CD14-positive monocyte (primary cell): ENCODE results near the gene CA6. TPM values are rescaled to one million over a fixed set of nuclear protein-coding genes. Genes with fewer than 3 reads are reported as not detected.

Source experiments
- DNase-seq, 3 donors: peaks; one replicate each; pipeline ENCODE4 v3.0.0-alpha.2; 2011 to 2022
- H2AFZ ChIP-seq: 2 replicates; pipeline ENCODE4 v1.6.0; 2012; ENCODE audit warnings: mild to moderate bottlenecking, low read depth, low read length, inconsistent platforms; ENCODE audit not compliant: insufficient read depth, poor library complexity, severe bottlenecking
- H3K27ac ChIP-seq, 2 donors: 1 replicate in 1 of 2; 2 replicates in 1 of 2; pipeline ENCODE4 v1.5.1; 2012 to 2013; ENCODE audit warnings: low read length in 2 of 2, control low read depth in 1 of 2, inconsistent platforms in 1 of 2, low read depth in 1 of 2, mild to moderate bottlenecking in 1 of 2
- H3K27me3 ChIP-seq, 2 donors: one replicate each; pipeline versions ENCODE4 v1.6.0 to v1.6.1; 2011 to 2013; ENCODE audit warnings: low read length in 2 of 2; ENCODE audit not compliant: control insufficient read depth in 2 of 2, insufficient read depth in 2 of 2
- H3K36me3 ChIP-seq, 2 donors: replicated peaks in 1 of 2; 1 replicate in 1 of 2; 2 replicates in 1 of 2; pipeline versions ENCODE4 v1.5.1 to v1.6.1; 2012 to 2013; ENCODE audit warnings: low read length in 2 of 2, control low read depth in 1 of 2, inconsistent platforms in 1 of 2, mild to moderate bottlenecking in 1 of 2; ENCODE audit not compliant: insufficient read depth in 2 of 2, control insufficient read depth in 1 of 2
- H3K4me1 ChIP-seq, 2 donors: 1 replicate in 1 of 2; 2 replicates in 1 of 2; pipeline versions ENCODE4 v1.5.1 to v1.6.1; 2012 to 2013; ENCODE audit warnings: low read length in 2 of 2, control low read depth in 1 of 2, inconsistent platforms in 1 of 2, mild to moderate bottlenecking in 1 of 2, moderate library complexity in 1 of 2; ENCODE audit not compliant: insufficient read depth in 2 of 2, control insufficient read depth in 1 of 2
- H3K4me2 ChIP-seq: replicated peaks from 2 replicates; pipeline ENCODE3; 2012; ENCODE audit warnings: low read length, moderate library complexity, mild to moderate bottlenecking; ENCODE audit not compliant: poor library complexity, severe bottlenecking; ENCODE audit errors: extremely low read depth
- H3K4me3 ChIP-seq, 3 experiments: fragments of 200-600 bp in 1 of 3; sonication (generic) in 1 of 3; replicated peaks in 1 of 3; 1 replicate in 2 of 3; 2 replicates in 1 of 3; pipeline ENCODE4 v1.5.1; 2011 to 2013; ENCODE audit warnings: low read length in 3 of 3, mild to moderate bottlenecking in 3 of 3, control low read depth in 2 of 3, low read depth in 2 of 3, inconsistent platforms in 1 of 3, moderate library complexity in 1 of 3
- H3K79me2 ChIP-seq: 2 replicates; pipeline ENCODE4 v1.6.0; 2012; ENCODE audit warnings: mild to moderate bottlenecking, control low read depth, inconsistent platforms, low read length, moderate library complexity; ENCODE audit not compliant: insufficient read depth
- H3K9ac ChIP-seq: 2 replicates; pipeline ENCODE4 v1.6.0; 2017; ENCODE audit warnings: low read length, mild to moderate bottlenecking; ENCODE audit not compliant: insufficient read depth, poor library complexity, severe bottlenecking
- H3K9me3 ChIP-seq, 2 donors: replicated peaks in 1 of 2; 1 replicate in 1 of 2; 2 replicates in 1 of 2; pipeline versions ENCODE4 v1.5.1 to v1.6.1; 2012 to 2013; ENCODE audit warnings: low read length in 2 of 2, control low read depth in 1 of 2; ENCODE audit not compliant: control insufficient read depth in 1 of 2, insufficient read depth in 1 of 2
- H4K20me1 ChIP-seq: 2 replicates; pipeline ENCODE4 v1.6.0; 2012; ENCODE audit warnings: mild to moderate bottlenecking, low read length, control low read depth, moderate library complexity; ENCODE audit not compliant: insufficient read depth
- H3K27ac Mint-ChIP-seq, 7 donors: one replicate each; pipeline ENCODE4 v1.8.0; 2020; ENCODE audit warnings: mild to moderate bottlenecking in 7 of 7, mixed read lengths in 7 of 7, moderate library complexity in 6 of 7, inconsistent platforms in 2 of 7
- H3K27me3 Mint-ChIP-seq, 3 donors: one replicate each; pipeline ENCODE4 v1.8.0; 2021 to 2022; ENCODE audit warnings: low read depth in 3 of 3, mild to moderate bottlenecking in 3 of 3, mixed read lengths in 3 of 3, moderate library complexity in 3 of 3, inconsistent platforms in 1 of 3
- H3K36me3 Mint-ChIP-seq, 2 donors: one replicate each; pipeline ENCODE4 v1.8.0; 2020; ENCODE audit warnings: mixed read lengths in 2 of 2, inconsistent platforms in 1 of 2, mild to moderate bottlenecking in 1 of 2
- H3K4me1 Mint-ChIP-seq: one replicate; pipeline ENCODE4 v1.8.0; 2020; ENCODE audit warnings: mild to moderate bottlenecking, mixed read lengths
- H3K4me3 Mint-ChIP-seq, 2 donors: one replicate each; pipeline ENCODE4 v1.8.0; 2020; ENCODE audit warnings: mild to moderate bottlenecking in 2 of 2, mixed read lengths in 2 of 2, moderate library complexity in 1 of 2
- H3K9me3 Mint-ChIP-seq, 7 donors: one replicate each; pipeline ENCODE4 v1.8.0; 2020 to 2022; ENCODE audit warnings: mixed read lengths in 7 of 7, mild to moderate bottlenecking in 6 of 7, moderate library complexity in 6 of 7, inconsistent platforms in 2 of 7
- WGBS: methylation state at CpG from one replicate; pipeline ENCODE4 v1.1.5; 2013; ENCODE audit warnings: missing lambda C conversion rate; ENCODE audit not compliant: insufficient coverage; 5-methylcytosine and 5-hydroxymethylcytosine counted together
- intact Hi-C, 2 donors: fragments of 100-400 bp; cut with micrococcal nuclease; formaldehyde crosslinking; loops; one replicate each; pipeline versions ENCODE4 v1.15.0 to v1.15.1; 2023
- polyA plus RNA-seq, 3 donors: library from polyadenylated mRNA; depleted of rRNA in 1 of 3; unstranded in 2 of 3; stranded (reverse) in 1 of 3; fragments of 300-500 nt in 2 of 3; fragments of >200 nt in 1 of 3; fragmentation: Illumina TruSeq in 2 of 3; gene quantifications; 1 replicate in 2 of 3; 2 replicates in 1 of 3; pipeline ENCODE4 v1.2.3, GENCODE V29; 2012 to 2021
- TF ChIP-seq, protein P1 (sequence below): fragments of 200-600 bp; IDR thresholded peaks from one replicate; pipeline ENCODE4 v1.8.0; 2022; ENCODE audit warnings: antibody characterized with exemption, mild to moderate bottlenecking

CA6 gene
- polyA plus RNA-seq, 3 donors, result not detected

- Mint-ChIP-seq H3K4me3 (no peak overlapping the region), H3K4me1 (peaks cover 19% of the 10 kb centered on the region), H3K27ac (no peak overlapping the region), H3K36me3 (no peaks in the 10 kb centered on the region), H3K27me3 (peaks cover 2 to 4% (median 2%) of the 10 kb centered on the region in 3 donors), H3K9me3 (peaks cover 0 to 1% (median 0%) of the 10 kb centered on the region in 7 donors)
- Histone ChIP-seq H3K27me3 (no peaks in the 10 kb centered on the region), H3K4me2 (no peak overlapping the region), H3K4me1 (peaks cover 6 to 17% of the 10 kb centered on the region in 2 donors), H3K36me3 (no peaks in the 10 kb centered on the region), H3K9ac (no peak overlapping the region), H4K20me1 (no peaks in the 10 kb centered on the region), H3K9me3 (no peaks in the 10 kb centered on the region), H3K79me2 (no peaks in the 10 kb centered on the region), H3K27ac (no peak overlapping the region), H2AFZ (no peak overlapping the region), H3K4me3 (no peak overlapping the region)
- intact Hi-C loops, result no loop called here
- TF ChIP-seq, protein P1, sequence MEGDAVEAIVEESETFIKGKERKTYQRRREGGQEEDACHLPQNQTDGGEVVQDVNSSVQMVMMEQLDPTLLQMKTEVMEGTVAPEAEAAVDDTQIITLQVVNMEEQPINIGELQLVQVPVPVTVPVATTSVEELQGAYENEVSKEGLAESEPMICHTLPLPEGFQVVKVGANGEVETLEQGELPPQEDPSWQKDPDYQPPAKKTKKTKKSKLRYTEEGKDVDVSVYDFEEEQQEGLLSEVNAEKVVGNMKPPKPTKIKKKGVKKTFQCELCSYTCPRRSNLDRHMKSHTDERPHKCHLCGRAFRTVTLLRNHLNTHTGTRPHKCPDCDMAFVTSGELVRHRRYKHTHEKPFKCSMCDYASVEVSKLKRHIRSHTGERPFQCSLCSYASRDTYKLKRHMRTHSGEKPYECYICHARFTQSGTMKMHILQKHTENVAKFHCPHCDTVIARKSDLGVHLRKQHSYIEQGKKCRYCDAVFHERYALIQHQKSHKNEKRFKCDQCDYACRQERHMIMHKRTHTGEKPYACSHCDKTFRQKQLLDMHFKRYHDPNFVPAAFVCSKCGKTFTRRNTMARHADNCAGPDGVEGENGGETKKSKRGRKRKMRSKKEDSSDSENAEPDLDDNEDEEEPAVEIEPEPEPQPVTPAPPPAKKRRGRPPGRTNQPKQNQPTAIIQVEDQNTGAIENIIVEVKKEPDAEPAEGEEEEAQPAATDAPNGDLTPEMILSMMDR, result no peak
- DNase-seq, result no peak
- WGBS, result 100% methylated on average over 2 of the region's 6 CpGs
These were observed 41.6 kb upstream of the CA6 start for GRCh38 chr1:8903908-8904650.

DNA sequence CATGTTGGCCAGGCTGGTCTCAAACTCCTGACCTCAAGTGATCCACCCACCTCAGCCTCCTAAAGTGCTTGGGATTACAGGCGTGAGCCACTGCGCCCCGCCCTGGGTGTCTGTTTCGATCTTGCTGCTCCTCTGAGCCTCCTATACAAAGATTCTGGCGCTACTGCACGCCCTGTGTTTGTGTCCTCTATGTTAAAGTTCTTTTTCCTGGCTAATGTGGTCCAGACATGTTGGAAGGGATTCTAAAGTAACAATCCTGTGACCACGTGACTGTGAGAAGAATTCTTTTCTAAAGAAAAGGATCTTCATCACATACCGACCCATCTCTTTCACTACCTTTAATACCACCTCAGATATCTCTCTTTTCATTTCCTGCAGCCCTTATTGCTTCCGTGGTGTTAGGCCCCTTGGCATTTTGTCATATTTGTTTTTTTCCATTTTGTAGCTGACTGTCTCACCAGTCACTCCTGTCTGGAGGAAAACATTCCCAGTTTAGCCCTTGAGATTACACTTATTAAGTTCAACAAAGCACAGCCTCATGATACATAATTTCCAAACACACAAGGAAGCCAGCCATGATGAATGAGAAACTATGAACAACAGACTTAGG, 40.0 kb upstream of the CA6 start:
- TF ChIP-seq, protein P1, result no peak
- no peak overlapping the region for H3K4me3 Mint-ChIP-seq
- no peaks in the 10 kb centered on the region for H3K36me3 ChIP-seq
- no peaks in the 10 kb centered on the region for H4K20me1 ChIP-seq
- H3K9me3 Mint-ChIP-seq, result peaks cover 0 to 4% (median 0%) of the 10 kb centered on the region in 7 donors
- no peak overlapping the region for H3K27ac Mint-ChIP-seq
- H3K9ac ChIP-seq, result no peak overlapping the region
- H3K4me1 ChIP-seq, result peaks cover 6 to 17% of the 10 kb centered on the region in 2 donors
- H3K27me3 ChIP-seq, result no peaks in the 10 kb centered on the region
- DNase-seq, result no peak
- no peak overlapping the region for H3K27ac ChIP-seq
- H3K27me3 Mint-ChIP-seq, result peaks cover 0 to 6% (median 2%) of the 10 kb centered on the region in 3 donors
- H3K4me1 Mint-ChIP-seq, result peaks cover 24% of the 10 kb centered on the region
- H2AFZ ChIP-seq, result no peak overlapping the region
- intact Hi-C loops, result loop anchor here in 1 of 2 donors (5.0 kb wide), 1 partner anchor 33 kb away; no protein-coding TSS in a partner anchor
- no peak overlapping the region for H3K4me3 ChIP-seq
- no peaks in the 10 kb centered on the region for H3K9me3 ChIP-seq
- H3K36me3 Mint-ChIP-seq, result no peaks in the 10 kb centered on the region
- no peak overlapping the region for H3K4me2 ChIP-seq
- 38% methylated on average over 1 of the region's 9 CpGs for WGBS
- no peaks in the 10 kb centered on the region for H3K79me2 ChIP-seq
